ENCODE results near the gene CCDC6.

DNA sequence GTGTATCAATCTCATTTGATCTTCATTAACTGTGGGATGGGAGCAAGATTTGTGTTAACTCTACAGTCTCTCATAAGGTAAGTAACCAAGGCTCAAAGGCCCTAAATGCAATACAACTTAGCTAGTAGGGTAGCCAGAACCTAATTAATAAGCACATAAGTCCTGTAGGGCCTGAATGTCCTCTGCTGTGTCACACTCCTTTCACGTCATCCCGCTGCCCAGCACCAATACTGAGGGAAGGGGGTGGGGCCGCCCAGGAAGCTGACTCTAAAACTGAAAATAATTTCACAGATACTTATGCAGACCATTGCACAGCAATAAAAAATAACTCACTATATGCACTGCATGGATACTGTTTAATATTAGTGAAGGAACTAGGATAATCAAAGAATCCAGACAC is 13.7 kb downstream of the CCDC6 start:
- TF ChIP-seq CTCF (IDR thresholded peaks at IDR 0.05) (no peak), POLR2A (IDR thresholded peaks at IDR 0.05) (no peak)

All from testis (tissue), 2 donors.